ENCODE data around the gene CNEP1R1.

Gene CNEP1R1

GRCh38 chr16:50021544-50021943 lies 3.5 kb upstream of the CNEP1R1 start:
- no peak for DNase-seq

GRCh38 chr16:50023641-50024040 lies 1.4 kb upstream of the CNEP1R1 start:
- DNase-seq, result no peak

DNA sequence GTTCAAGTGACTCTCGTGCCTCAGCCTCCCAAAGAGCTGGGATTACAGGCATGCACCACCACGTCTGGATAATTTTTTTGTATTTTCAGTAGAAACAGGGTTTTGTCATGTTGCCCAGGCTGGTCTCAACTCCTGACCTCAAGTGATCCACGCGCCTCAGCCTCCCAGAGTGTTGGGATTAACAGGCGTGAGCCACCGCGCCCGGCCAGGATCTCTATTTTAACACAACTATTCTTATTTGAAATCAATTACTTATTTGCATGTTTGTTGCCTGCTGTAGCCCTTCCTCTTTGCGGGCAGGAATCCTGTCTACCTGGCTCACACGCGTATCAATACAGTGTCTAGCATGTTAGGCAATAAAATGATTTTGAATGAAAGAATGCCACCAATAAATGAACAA lies 818 bp upstream of the CNEP1R1 start:
- no peak for DNase-seq

GRCh38 chr16:50025537-50025931 lies 509 bp downstream of the CNEP1R1 start:
- no peak for DNase-seq

GRCh38 chr16:50027829-50028228 lies 2.8 kb downstream of the CNEP1R1 start:
- DNase-seq, result no peak

DNA sequence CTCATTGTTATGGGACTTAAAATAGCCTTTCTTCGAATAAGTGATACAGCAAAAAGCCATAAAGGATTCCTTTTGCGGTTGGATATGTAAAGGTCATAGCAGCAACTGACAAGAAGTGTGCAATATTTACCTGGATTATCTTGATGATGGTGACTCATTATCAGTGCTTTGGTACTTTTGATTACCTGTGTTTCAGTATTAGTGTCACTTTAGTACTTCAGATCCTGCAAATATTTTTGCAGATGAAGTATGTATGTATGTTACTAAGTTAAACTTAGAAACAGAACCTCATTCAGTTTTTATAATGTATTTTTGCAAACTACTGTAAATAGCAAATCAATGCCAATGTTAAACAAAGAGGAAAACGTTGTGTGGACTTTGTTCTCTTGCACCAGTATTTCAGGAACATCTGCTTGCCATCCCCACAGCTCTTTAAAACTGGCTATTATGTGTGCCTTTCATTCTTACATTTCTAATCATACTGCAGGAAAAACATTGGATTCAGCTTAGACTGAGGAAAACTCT lies 10.5 kb downstream of the CNEP1R1 start:
- no peak for DNase-seq

- no peak for DNase-seq
These were observed 11.4 kb downstream of the CNEP1R1 start for GRCh38 chr16:50036426-50036825.

- no peak for DNase-seq
These were observed 12.7 kb downstream of the CNEP1R1 start for GRCh38 chr16:50037662-50038220.

DNA sequence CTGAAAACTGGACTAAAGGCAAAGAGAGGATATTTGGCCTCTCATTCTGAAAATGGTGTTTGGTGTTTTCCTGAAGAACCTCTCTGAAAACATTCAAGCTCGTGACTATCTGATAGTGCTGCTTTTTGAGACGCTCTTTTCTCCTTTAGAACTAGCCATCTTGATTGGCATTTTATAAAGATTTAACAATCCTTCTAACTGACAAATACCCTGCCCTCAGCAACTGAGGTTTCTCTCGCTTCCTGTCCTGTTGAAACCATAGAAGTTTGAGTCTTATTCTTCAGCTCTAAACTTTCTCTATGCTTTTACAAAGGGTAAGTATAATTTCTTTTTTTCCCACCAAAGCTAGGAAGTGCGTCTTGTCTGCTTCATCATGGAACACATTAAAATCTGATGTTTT lies 13.3 kb downstream of the CNEP1R1 start:
- DNase-seq, result no peak

DNA sequence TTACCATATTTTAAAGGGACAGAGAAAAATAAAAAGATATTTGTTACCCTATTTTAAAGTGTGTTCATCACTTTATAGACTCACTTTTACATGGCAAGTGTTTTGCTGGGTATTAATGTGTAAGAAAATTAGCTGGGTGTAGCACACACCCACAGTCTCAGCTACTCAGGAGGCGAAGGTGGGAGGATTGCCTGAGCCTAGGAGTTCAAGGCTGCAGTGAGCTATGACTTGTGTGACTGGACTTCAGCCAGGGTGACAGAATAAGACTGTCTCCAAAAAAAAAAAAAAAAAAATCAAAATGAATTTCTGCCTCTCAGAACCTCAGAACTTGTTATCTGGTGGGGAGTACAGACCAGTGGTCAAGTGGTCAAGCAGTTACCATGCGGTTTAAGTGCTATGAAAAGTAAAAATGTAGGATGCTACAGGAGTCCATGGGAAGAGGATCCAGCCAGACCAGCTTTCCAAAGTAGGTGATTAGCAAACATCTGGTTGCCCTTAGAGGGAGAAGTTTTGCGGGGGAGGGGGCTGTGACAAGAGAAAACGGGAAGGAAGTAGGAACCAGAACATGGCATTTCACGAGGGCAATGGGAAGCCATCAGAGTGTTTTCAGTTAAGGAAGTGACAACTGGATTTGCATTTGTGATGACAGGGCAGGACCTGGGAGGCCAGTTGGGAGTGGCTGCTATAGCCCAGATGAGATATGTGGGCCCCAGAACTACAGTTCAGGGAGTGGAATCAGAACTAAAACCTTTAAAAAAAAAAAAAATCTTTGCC lies 13.9 kb downstream of the CNEP1R1 start:
- no peak for DNase-seq

GRCh38 chr16:50040018-50040417 lies 15.0 kb downstream of the CNEP1R1 start:
- DNase-seq, result no peak

DNA sequence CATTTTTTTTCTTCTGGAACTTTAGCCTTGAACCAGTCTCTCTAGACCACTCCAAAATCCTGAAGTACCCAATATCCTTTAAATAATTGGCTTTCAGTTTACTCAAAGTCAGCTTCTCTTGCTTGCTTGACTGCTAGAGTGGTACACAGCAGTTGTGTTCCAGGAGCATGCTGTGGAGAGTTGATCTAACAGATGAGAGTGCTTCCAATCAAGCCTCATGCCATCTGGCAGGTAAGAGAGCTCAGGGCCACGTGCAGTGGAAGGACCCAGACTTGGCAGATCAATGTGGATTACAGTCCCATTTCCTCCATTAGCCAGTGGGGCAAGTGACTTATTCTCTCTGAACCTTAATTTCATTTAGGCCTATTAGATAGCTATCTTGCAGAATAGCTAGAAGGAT lies 15.7 kb downstream of the CNEP1R1 start:
- no peak for DNase-seq

- no peak for DNase-seq
These were observed 18.3 kb downstream of the CNEP1R1 start for GRCh38 chr16:50043358-50043757.

DNA sequence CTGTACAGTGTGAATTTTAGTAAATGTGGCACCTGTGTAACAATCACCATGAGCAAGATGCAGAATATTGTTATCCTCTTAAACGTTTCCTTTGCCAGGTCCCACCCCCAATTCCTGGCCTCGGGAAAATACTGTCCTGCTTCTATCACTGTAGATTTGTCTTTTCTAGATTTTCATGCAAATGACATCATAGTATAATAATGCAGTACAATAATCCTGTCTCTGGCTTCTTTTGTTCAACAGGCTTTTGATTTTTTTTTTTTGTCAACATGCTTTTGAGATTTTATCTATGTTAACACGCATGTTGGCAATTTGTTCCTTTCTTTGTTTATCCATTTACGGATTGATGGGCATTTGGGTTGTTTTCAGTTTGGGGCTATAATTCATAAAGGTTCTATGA lies 20.4 kb downstream of the CNEP1R1 start:
- DNase-seq, result no peak

DNA sequence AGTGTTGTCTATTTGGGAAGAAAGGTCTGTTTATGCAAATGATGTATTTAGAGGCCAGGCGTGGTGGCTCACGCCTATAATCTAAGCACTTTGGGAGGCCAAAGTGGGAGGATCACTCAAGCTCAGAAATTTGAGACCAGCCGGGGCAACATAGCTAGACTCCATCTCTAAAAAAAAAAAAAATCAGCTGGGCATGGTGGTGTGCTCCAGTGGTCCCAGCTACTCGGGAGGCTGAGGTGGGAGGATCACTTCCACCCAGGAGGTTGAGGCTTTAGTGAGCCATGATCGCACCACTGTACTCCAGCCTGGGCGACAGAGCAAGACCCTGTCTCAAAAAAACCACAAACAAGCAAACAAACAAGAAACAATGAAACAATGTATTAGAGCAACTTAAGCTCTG lies 21.8 kb downstream of the CNEP1R1 start:
- no peak for DNase-seq

- no peak for DNase-seq
These were observed 22.8 kb downstream of the CNEP1R1 start for GRCh38 chr16:50047864-50048263.

- no peak for DNase-seq
These were observed 25.8 kb downstream of the CNEP1R1 start for GRCh38 chr16:50050802-50051201.

DNA sequence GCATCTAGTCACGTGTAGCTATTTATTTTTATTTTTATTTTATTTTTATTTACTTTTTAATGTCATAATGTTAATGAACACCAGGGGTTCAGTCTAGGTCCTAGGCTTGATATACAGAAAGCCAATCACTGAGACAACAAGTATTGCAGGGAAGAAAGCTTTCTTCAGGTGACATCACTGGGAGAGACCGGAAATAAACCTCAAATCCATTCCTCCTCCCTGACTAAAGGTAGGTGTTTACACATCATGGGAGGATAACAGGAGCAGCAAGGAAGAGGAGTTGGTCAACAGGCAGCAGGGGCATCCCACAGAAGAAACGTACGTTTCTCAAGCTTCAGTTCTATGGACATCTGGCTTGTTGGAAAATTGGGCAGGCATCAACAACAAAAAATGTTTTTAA lies 31.2 kb downstream of the CNEP1R1 start:
- no peak for DNase-seq

GRCh38 chr16:50058091-50058771 lies 33.2 kb downstream of the CNEP1R1 start:
- DNase-seq, result no peak

- no peak for DNase-seq
These were observed 34.1 kb downstream of the CNEP1R1 start for GRCh38 chr16:50059111-50059510.

DNA sequence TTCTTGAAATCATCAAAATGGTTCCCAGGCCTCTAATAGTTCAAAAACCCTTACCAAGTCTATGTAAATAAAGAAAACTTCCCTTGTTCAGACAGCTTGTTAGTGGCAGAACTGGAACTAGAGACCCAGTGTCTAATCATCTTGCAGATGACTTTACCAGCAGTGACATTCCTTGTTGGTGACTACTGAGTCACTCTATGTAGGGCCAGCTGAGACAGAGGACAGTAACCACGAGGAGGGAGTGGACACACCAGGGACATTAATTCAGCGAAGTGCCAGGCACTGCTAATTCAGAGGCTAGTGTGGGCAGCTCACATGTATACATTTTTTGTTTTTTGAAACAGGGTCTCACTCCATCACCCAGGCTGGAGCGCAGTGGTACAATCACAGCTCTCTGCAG lies 34.6 kb downstream of the CNEP1R1 start:
- no peak for DNase-seq

GRCh38 chr16:50061326-50061725 lies 36.3 kb downstream of the CNEP1R1 start:
- DNase-seq, result no peak

GRCh38 chr16:50065241-50065623 lies 40.2 kb downstream of the CNEP1R1 start:
- no peak for DNase-seq
